Trophoblast cell (in vitro differentiated cells and primary cell): ENCODE data around the gene TCERG1L.

Experiments
- DNase-seq, 2 donors: peaks; one replicate each; pipeline ENCODE4 v3.0.0-alpha.2; 2016
- H2AFZ ChIP-seq: 2 replicates; pipeline ENCODE4 v1.6.1; 2013; ENCODE audit warnings: low read length, moderate library complexity, mild to moderate bottlenecking; ENCODE audit not compliant: insufficient read depth, poor library complexity
- H2AK5ac ChIP-seq: 2 replicates; pipeline ENCODE4 v1.6.1; 2013; ENCODE audit warnings: mild to moderate bottlenecking, low read length
- H2BK120ac ChIP-seq: 2 replicates; pipeline ENCODE4 v1.6.1; 2013; ENCODE audit warnings: low read length, mild to moderate bottlenecking, moderate library complexity; ENCODE audit not compliant: insufficient read depth, poor library complexity
- H2BK12ac ChIP-seq: 2 replicates; pipeline ENCODE4 v1.6.1; 2013; ENCODE audit warnings: mild to moderate bottlenecking, low read length, moderate library complexity
- H2BK5ac ChIP-seq: 2 replicates; pipeline ENCODE4 v1.6.1; 2013; ENCODE audit warnings: low read length, low read depth, moderate library complexity, mild to moderate bottlenecking; ENCODE audit not compliant: poor library complexity
- H3K14ac ChIP-seq: 2 replicates; pipeline ENCODE4 v1.6.1; 2013; ENCODE audit warnings: mild to moderate bottlenecking, low read length
- H3K18ac ChIP-seq: 2 replicates; pipeline ENCODE4 v1.6.1; 2013; ENCODE audit warnings: mild to moderate bottlenecking, low read length
- H3K23ac ChIP-seq: 2 replicates; pipeline ENCODE4 v1.6.1; 2013; ENCODE audit warnings: low read length
- H3K27ac ChIP-seq: 2 replicates; pipeline ENCODE4 v1.5.1; 2013; ENCODE audit warnings: low read depth, mild to moderate bottlenecking, inconsistent platforms, low read length, moderate library complexity
- H3K27me3 ChIP-seq: 2 replicates; pipeline ENCODE4 v1.6.1; 2013; ENCODE audit warnings: inconsistent platforms, mild to moderate bottlenecking, low read length, moderate library complexity; ENCODE audit not compliant: insufficient read depth
- H3K36me3 ChIP-seq, 2 experiments: 1 replicate in 1 of 2; 2 replicates in 1 of 2; pipeline ENCODE4 v1.6.1; 2013; ENCODE audit warnings: low read length in 2 of 2, mild to moderate bottlenecking in 2 of 2, moderate library complexity in 1 of 2; ENCODE audit not compliant: insufficient read depth in 2 of 2, control insufficient read depth in 1 of 2
- H3K4ac ChIP-seq: 2 replicates; pipeline ENCODE4 v1.6.1; 2013; ENCODE audit warnings: low read depth, mild to moderate bottlenecking, low read length, moderate library complexity
- H3K4me1 ChIP-seq, 2 experiments: 1 replicate in 1 of 2; 2 replicates in 1 of 2; pipeline ENCODE4 v1.6.1; 2013; ENCODE audit warnings: low read length in 2 of 2, mild to moderate bottlenecking in 2 of 2, moderate library complexity in 1 of 2; ENCODE audit not compliant: insufficient read depth in 2 of 2, control insufficient read depth in 1 of 2
- H3K4me2 ChIP-seq: 2 replicates; pipeline ENCODE4 v1.6.1; 2013; ENCODE audit warnings: inconsistent platforms, mild to moderate bottlenecking, low read length, moderate library complexity
- H3K4me3 ChIP-seq: 2 replicates; pipeline ENCODE4 v1.5.1; 2013; ENCODE audit warnings: mild to moderate bottlenecking, low read depth, low read length, inconsistent platforms
- H3K79me1 ChIP-seq: one replicate; pipeline ENCODE4 v1.6.1; 2013; ENCODE audit warnings: low read length
- H3K79me2 ChIP-seq: 2 replicates; pipeline ENCODE4 v1.6.1; 2013; ENCODE audit warnings: low read length, mild to moderate bottlenecking; ENCODE audit not compliant: control insufficient read depth, insufficient read depth, poor library complexity
- H3K9ac ChIP-seq: 2 replicates; pipeline ENCODE4 v1.6.1; 2013; ENCODE audit warnings: mild to moderate bottlenecking, low read length
- H3K9me3 ChIP-seq: 2 replicates; pipeline ENCODE4 v1.6.1; 2013; ENCODE audit warnings: low read depth, mild to moderate bottlenecking, control low read depth, inconsistent platforms, low read length; ENCODE audit not compliant: insufficient read depth
- H4K12ac ChIP-seq: 2 replicates; pipeline ENCODE4 v1.6.1; 2013; ENCODE audit warnings: low read depth, mild to moderate bottlenecking, low read length, moderate library complexity
- H4K8ac ChIP-seq: 2 replicates; pipeline ENCODE4 v1.6.1; 2013; ENCODE audit warnings: low read depth, mild to moderate bottlenecking, low read length, moderate library complexity
- H4K91ac ChIP-seq: one replicate; pipeline ENCODE4 v1.6.1; 2013; ENCODE audit warnings: low read depth, mild to moderate bottlenecking, low read length, moderate library complexity
- WGBS: extraction: QIAGEN DNeasy Blood & Tissue Kit; methylation state at CpG from one replicate; pipeline ENCODE4 v1.1.7; 2013; ENCODE audit warnings: missing lambda C conversion rate; ENCODE audit not compliant: insufficient read length, insufficient coverage; ENCODE audit errors: extremely low coverage; 5-methylcytosine and 5-hydroxymethylcytosine counted together

TCERG1L gene

GRCh38 chr10:131355056-131355455 is 43.5 kb upstream of the TCERG1L start:
- no peak overlapping the region for H3K4me2 ChIP-seq

GRCh38 chr10:131354380-131354779 is 42.9 kb upstream of the TCERG1L start:
- no CpG with 5 or more reads among the region's 9 CpGs for WGBS
- H2BK12ac ChIP-seq, result no peak overlapping the region
- H4K91ac ChIP-seq, result no peak overlapping the region
- no peak overlapping the region for H3K4me3 ChIP-seq
- no peaks in the 10 kb centered on the region for H3K36me3 ChIP-seq
- H2AFZ ChIP-seq, result no peak overlapping the region
- H4K8ac ChIP-seq, result no peak overlapping the region
- no peak overlapping the region for H3K18ac ChIP-seq
- H4K12ac ChIP-seq, result no peak overlapping the region
- H3K4me2 ChIP-seq, result no peak overlapping the region
- H3K9ac ChIP-seq, result no peak overlapping the region
- no peak overlapping the region for H2BK5ac ChIP-seq
- peak in 1 of 2 donors; percentile 19 for DNase-seq
- H2BK120ac ChIP-seq, result no peak overlapping the region
- H3K4me1 ChIP-seq, result no peaks in the 10 kb centered on the region
- H2AK5ac ChIP-seq, result no peak overlapping the region
- no peak overlapping the region for H3K23ac ChIP-seq
- H3K27me3 ChIP-seq, result no peaks in the 10 kb centered on the region
- H3K14ac ChIP-seq, result no peak overlapping the region
- H3K9me3 ChIP-seq, result peaks cover under 1% of the 10 kb centered on the region
- no peaks in the 10 kb centered on the region for H3K79me1 ChIP-seq
- H3K79me2 ChIP-seq, result no peaks in the 10 kb centered on the region
- H3K4ac ChIP-seq, result no peak overlapping the region
- no peak overlapping the region for H3K27ac ChIP-seq

More at GRCh38 chr10:131355056-131355455, 43.5 kb upstream of the TCERG1L start:
- Histone ChIP-seq H2AK5ac (no peak overlapping the region), H4K12ac (no peak overlapping the region), H3K4ac (no peak overlapping the region), H3K23ac (no peak overlapping the region), H3K27ac (no peak overlapping the region), H2BK12ac (no peak overlapping the region), H3K14ac (no peak overlapping the region), H3K79me1 (no peaks in the 10 kb centered on the region), H3K9me3 (peaks cover 2% of the 10 kb centered on the region), H3K9ac (no peak overlapping the region), H2AFZ (no peak overlapping the region), H4K91ac (no peak overlapping the region), H3K4me1 (no peaks in the 10 kb centered on the region), H4K8ac (no peak overlapping the region), H3K27me3 (no peaks in the 10 kb centered on the region), H2BK5ac (no peak overlapping the region), H3K4me3 (no peak overlapping the region), H2BK120ac (no peak overlapping the region), H3K79me2 (no peaks in the 10 kb centered on the region), H3K18ac (no peak overlapping the region), H3K36me3 (no peaks in the 10 kb centered on the region)
- no CpG with 5 or more reads among the region's 8 CpGs for WGBS
- no peak for DNase-seq

GRCh38 chr10:131352765-131353290 is 41.3 kb upstream of the TCERG1L start:
- no CpG with 5 or more reads among the region's 7 CpGs for WGBS
- Histone ChIP-seq H2BK120ac (no peak overlapping the region), H3K36me3 (no peaks in the 10 kb centered on the region), H2BK5ac (no peak overlapping the region), H2BK12ac (no peak overlapping the region), H3K14ac (no peak overlapping the region), H3K4me3 (no peak overlapping the region), H3K27me3 (no peaks in the 10 kb centered on the region), H4K8ac (no peak overlapping the region), H2AFZ (no peak overlapping the region), H3K23ac (no peak overlapping the region), H3K4ac (no peak overlapping the region), H3K79me1 (no peaks in the 10 kb centered on the region), H3K4me2 (no peak overlapping the region), H3K9ac (no peak overlapping the region), H3K9me3 (peaks cover 3% of the 10 kb centered on the region), H4K12ac (no peak overlapping the region), H4K91ac (no peak overlapping the region), H3K27ac (no peak overlapping the region), H2AK5ac (no peak overlapping the region), H3K79me2 (no peaks in the 10 kb centered on the region), H3K4me1 (no peaks in the 10 kb centered on the region), H3K18ac (no peak overlapping the region)
- no peak for DNase-seq

GRCh38 chr10:131350660-131351059 is 39.1 kb upstream of the TCERG1L start:
- H2BK12ac ChIP-seq, result no peak overlapping the region
- WGBS, result no CpG with 5 or more reads among the region's 10 CpGs

More at GRCh38 chr10:131350660-131351059, 39.1 kb upstream of the TCERG1L start:
- no peak overlapping the region for H4K8ac ChIP-seq
- no peak overlapping the region for H3K18ac ChIP-seq
- no peaks in the 10 kb centered on the region for H3K4me1 ChIP-seq
- H2BK120ac ChIP-seq, result no peak overlapping the region
- no peak overlapping the region for H2AFZ ChIP-seq
- no peak overlapping the region for H3K4ac ChIP-seq
- H2BK5ac ChIP-seq, result no peak overlapping the region
- H3K79me2 ChIP-seq, result no peaks in the 10 kb centered on the region
- H3K79me1 ChIP-seq, result no peaks in the 10 kb centered on the region
- no peak overlapping the region for H3K4me2 ChIP-seq
- H3K4me3 ChIP-seq, result no peak overlapping the region
- H3K23ac ChIP-seq, result no peak overlapping the region
- no peak overlapping the region for H3K27ac ChIP-seq
- no peak overlapping the region for H4K12ac ChIP-seq
- no peak overlapping the region for H3K14ac ChIP-seq
- no peak overlapping the region for H2AK5ac ChIP-seq
- no peaks in the 10 kb centered on the region for H3K27me3 ChIP-seq
- peaks cover 3% of the 10 kb centered on the region for H3K9me3 ChIP-seq
- H3K36me3 ChIP-seq, result no peaks in the 10 kb centered on the region
- no peak overlapping the region for H4K91ac ChIP-seq
- no peak overlapping the region for H3K9ac ChIP-seq
- no peak for DNase-seq
